K562 (cell line): ENCODE results near the gene SLC39A13. TPM values are rescaled to one million over a fixed set of nuclear protein-coding genes. Genes with fewer than 3 reads are reported as not detected.
A peak's percentile ranks its signal among the peaks of the same experiment; 100 is the strongest.

Experiments used
- PCBP2 ChIP-seq: fragments of 200-400 bp; formaldehyde crosslinking; IDR thresholded peaks from 2 replicates; pipeline ENCODE4 v1.6.1; 2018; ENCODE audit warnings: low read length, low read depth, mild to moderate bottlenecking, moderate library complexity; ENCODE audit not compliant: poor library complexity, severe bottlenecking
- SNAPC5 ChIP-seq: fragments of 250-450 bp; sonication (Bioruptor Pico); IDR thresholded peaks from 2 replicates; pipeline ENCODE4 v1.8.0; 2021; ENCODE audit warnings: moderate library complexity, mild to moderate bottlenecking, inconsistent platforms
- TRIM24 ChIP-seq, 2 experiments: fragments of 450-650 bp; IDR thresholded peaks; 2 replicates each; pipeline ENCODE4 v1.6.1; 2016
- UBTF ChIP-seq, 2 experiments: IDR thresholded peaks; 2 replicates each; pipeline ENCODE4 v1.6.1; 2012; ENCODE audit warnings: improper control_type of control experiment in 2 of 2, low read depth in 2 of 2, low read length in 2 of 2, borderline replicate concordance in 1 of 2
- ZNF263 ChIP-seq: sonication (generic); formaldehyde crosslinking; IDR thresholded peaks from 2 replicates; pipeline ENCODE4 v1.8.0; 2022; ENCODE audit warnings: mild to moderate bottlenecking, missing genetic modification reagents, borderline replicate concordance
- ZNF695 ChIP-seq: fragments of 450-650 bp; formaldehyde crosslinking; IDR thresholded peaks from 2 replicates; pipeline ENCODE4 v1.4.0; 2020; ENCODE audit warnings: mild to moderate bottlenecking, moderate library complexity
- ZNF79 ChIP-seq: fragments of 250-450 bp; sonication (Bioruptor Pico); IDR thresholded peaks from 2 replicates; pipeline ENCODE4 v1.4.0; 2020; ENCODE audit warnings: low read depth, mild to moderate bottlenecking, moderate library complexity
- polyA plus RNA-seq, 8 experiments: library from polyadenylated mRNA; depleted of rRNA in 4 of 8; stranded (reverse) in 5 of 8; unstranded in 3 of 8; fragments of >200 nt; fragmentation: Nextera tagmentation in 2 of 8; fragmentation: Illumina TruSeq in 1 of 8; extraction: Ambion mirVana in 2 of 8; extraction: Trizol in 1 of 8; gene quantifications; 2 replicates each; pipeline versions ENCODE4 v1.2.1 to v1.2.3, GENCODE V29; 2011 to 2014; ENCODE audit warnings: inconsistent platforms in 1 of 8, missing spikeins in 1 of 8
- total RNA-seq, 7 experiments: library from RNA; depleted of rRNA in 6 of 7; stranded (reverse); fragments of >200 nt in 6 of 7; fragmentation: Illumina TruSeq in 2 of 7; extraction: Trizol in 2 of 7; gene quantifications; 2 replicates each; pipeline versions ENCODE4 v1.2.1 to v1.2.3, GENCODE V29; 2011 to 2021; ENCODE audit warnings: low replicate concordance in 1 of 7
- TF ChIP-seq, protein P1 (sequence below): fragments of 450-650 bp; IDR thresholded peaks from 2 replicates; pipeline ENCODE4 v1.6.1; 2016; ENCODE audit warnings: mild to moderate bottlenecking, moderate library complexity
- TF ChIP-seq, protein P2 (sequence below): fragments of 450-650 bp; IDR thresholded peaks from 2 replicates; pipeline ENCODE4 v1.6.1; 2014; ENCODE audit warnings: low read depth, mild to moderate bottlenecking, moderate library complexity, borderline replicate concordance

SLC39A13 gene
- total and polyA plus RNA-seq, 9 of the 15 experiments (the other 6 are each of a cell fraction or from before 2014, with no cell fraction given): 0.17 to 15.9 (median 3.2) TPM

DNA sequence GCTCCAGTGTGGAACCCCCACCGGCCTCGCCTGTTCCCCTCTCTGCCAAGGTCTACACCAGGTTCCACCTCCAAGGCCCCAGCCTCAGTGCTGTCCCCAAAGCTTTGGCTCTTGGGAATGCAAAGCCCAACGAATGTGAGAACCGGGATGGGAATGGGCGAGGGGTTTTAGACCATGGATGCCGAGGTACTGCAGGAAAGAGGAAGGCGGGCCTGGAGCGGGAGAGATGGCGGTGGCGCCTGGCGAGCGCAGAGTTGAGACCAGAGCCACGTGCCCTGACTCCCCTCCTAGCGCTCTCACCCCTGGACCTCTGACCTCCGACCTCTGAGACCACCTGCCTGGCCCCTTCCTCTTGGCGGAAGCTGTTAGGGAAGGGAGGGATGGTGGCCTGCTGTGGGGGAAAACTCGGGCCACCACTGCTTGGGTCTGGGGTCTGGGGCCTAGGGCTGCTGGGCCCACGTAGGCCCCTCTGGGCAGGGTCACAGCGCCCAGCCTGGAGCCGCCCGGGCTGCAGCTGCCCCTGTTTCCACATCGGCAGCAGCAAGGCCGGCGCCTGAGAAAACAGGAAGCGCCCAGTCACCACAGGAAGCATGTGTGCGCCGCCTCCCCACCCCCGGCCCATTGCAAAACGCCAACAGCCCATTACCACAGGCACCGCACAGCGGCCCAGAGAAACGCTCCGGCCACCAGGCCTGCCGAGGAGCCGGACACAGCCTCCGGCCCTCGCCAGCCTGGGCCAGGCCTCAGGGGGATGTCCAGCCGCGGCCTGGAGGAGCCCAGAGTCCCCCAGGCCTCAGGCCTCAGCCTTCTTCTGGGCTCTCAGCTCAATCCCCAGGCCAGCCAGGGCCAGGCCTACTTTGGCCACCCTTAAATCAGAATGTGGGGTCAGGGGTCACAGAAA is 13.8 kb upstream of the SLC39A13 start (continued):
- TF ChIP-seq, protein P1, sequence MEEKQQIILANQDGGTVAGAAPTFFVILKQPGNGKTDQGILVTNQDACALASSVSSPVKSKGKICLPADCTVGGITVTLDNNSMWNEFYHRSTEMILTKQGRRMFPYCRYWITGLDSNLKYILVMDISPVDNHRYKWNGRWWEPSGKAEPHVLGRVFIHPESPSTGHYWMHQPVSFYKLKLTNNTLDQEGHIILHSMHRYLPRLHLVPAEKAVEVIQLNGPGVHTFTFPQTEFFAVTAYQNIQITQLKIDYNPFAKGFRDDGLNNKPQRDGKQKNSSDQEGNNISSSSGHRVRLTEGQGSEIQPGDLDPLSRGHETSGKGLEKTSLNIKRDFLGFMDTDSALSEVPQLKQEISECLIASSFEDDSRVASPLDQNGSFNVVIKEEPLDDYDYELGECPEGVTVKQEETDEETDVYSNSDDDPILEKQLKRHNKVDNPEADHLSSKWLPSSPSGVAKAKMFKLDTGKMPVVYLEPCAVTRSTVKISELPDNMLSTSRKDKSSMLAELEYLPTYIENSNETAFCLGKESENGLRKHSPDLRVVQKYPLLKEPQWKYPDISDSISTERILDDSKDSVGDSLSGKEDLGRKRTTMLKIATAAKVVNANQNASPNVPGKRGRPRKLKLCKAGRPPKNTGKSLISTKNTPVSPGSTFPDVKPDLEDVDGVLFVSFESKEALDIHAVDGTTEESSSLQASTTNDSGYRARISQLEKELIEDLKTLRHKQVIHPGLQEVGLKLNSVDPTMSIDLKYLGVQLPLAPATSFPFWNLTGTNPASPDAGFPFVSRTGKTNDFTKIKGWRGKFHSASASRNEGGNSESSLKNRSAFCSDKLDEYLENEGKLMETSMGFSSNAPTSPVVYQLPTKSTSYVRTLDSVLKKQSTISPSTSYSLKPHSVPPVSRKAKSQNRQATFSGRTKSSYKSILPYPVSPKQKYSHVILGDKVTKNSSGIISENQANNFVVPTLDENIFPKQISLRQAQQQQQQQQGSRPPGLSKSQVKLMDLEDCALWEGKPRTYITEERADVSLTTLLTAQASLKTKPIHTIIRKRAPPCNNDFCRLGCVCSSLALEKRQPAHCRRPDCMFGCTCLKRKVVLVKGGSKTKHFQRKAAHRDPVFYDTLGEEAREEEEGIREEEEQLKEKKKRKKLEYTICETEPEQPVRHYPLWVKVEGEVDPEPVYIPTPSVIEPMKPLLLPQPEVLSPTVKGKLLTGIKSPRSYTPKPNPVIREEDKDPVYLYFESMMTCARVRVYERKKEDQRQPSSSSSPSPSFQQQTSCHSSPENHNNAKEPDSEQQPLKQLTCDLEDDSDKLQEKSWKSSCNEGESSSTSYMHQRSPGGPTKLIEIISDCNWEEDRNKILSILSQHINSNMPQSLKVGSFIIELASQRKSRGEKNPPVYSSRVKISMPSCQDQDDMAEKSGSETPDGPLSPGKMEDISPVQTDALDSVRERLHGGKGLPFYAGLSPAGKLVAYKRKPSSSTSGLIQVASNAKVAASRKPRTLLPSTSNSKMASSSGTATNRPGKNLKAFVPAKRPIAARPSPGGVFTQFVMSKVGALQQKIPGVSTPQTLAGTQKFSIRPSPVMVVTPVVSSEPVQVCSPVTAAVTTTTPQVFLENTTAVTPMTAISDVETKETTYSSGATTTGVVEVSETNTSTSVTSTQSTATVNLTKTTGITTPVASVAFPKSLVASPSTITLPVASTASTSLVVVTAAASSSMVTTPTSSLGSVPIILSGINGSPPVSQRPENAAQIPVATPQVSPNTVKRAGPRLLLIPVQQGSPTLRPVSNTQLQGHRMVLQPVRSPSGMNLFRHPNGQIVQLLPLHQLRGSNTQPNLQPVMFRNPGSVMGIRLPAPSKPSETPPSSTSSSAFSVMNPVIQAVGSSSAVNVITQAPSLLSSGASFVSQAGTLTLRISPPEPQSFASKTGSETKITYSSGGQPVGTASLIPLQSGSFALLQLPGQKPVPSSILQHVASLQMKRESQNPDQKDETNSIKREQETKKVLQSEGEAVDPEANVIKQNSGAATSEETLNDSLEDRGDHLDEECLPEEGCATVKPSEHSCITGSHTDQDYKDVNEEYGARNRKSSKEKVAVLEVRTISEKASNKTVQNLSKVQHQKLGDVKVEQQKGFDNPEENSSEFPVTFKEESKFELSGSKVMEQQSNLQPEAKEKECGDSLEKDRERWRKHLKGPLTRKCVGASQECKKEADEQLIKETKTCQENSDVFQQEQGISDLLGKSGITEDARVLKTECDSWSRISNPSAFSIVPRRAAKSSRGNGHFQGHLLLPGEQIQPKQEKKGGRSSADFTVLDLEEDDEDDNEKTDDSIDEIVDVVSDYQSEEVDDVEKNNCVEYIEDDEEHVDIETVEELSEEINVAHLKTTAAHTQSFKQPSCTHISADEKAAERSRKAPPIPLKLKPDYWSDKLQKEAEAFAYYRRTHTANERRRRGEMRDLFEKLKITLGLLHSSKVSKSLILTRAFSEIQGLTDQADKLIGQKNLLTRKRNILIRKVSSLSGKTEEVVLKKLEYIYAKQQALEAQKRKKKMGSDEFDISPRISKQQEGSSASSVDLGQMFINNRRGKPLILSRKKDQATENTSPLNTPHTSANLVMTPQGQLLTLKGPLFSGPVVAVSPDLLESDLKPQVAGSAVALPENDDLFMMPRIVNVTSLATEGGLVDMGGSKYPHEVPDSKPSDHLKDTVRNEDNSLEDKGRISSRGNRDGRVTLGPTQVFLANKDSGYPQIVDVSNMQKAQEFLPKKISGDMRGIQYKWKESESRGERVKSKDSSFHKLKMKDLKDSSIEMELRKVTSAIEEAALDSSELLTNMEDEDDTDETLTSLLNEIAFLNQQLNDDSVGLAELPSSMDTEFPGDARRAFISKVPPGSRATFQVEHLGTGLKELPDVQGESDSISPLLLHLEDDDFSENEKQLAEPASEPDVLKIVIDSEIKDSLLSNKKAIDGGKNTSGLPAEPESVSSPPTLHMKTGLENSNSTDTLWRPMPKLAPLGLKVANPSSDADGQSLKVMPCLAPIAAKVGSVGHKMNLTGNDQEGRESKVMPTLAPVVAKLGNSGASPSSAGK: peak; percentile 56
- no peak for TF ChIP-seq PCBP2
- 0 out of 4 replicates have a peak, but pooled peaks of 1 of the 2 experiments have one; percentile 60 for TF ChIP-seq UBTF (IDR thresholded peaks at IDR 0.05; ENCODE audit: borderline replicate concordance in 1 of 2, low read depth in 2 of 2, low read length in 2 of 2)
- no peak for TF ChIP-seq ZNF263 (CRISPR knock-in tag)
- peak; percentile 43 to 62; a peak in 1 of 4 replicates for TF ChIP-seq TRIM24 (IDR thresholded peaks at IDR 0.05)
- peak; percentile 25; the same call in 1 of the 2 replicates for TF ChIP-seq ZNF79 (CRISPR knock-in tag)
- TF ChIP-seq, protein P2, sequence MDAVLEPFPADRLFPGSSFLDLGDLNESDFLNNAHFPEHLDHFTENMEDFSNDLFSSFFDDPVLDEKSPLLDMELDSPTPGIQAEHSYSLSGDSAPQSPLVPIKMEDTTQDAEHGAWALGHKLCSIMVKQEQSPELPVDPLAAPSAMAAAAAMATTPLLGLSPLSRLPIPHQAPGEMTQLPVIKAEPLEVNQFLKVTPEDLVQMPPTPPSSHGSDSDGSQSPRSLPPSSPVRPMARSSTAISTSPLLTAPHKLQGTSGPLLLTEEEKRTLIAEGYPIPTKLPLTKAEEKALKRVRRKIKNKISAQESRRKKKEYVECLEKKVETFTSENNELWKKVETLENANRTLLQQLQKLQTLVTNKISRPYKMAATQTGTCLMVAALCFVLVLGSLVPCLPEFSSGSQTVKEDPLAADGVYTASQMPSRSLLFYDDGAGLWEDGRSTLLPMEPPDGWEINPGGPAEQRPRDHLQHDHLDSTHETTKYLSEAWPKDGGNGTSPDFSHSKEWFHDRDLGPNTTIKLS: peak; percentile 51; the same call in 1 of the 2 replicates
- TF ChIP-seq ZNF695: peak; percentile 30; the same call in 1 of the 2 replicates
- no peak for TF ChIP-seq SNAPC5 (CRISPR knock-in tag)
